H1 (cell line): ENCODE data around the gene USH1C. TPM values are rescaled to one million over a fixed set of nuclear protein-coding genes. Genes with fewer than 3 reads are reported as not detected.

ENCODE experiments used
- CTCF ChIA-PET: fragments of 300-600 bp; sonication (Branson Sonifier 250); formaldehyde crosslinking; loops from one replicate; lab custom pipeline; 2021; ENCODE audit not compliant: partially characterized antibody; lab: Charles Lee
- POLR2A ChIA-PET: fragments of 300-600 bp; sonication (Branson Sonifier 250); formaldehyde crosslinking; loops from one replicate; lab custom pipeline; 2021; ENCODE audit warnings: inconsistent platforms; ENCODE audit not compliant: partially characterized antibody; lab: Charles Lee
- DNase-seq, 2 experiments: peaks; one replicate each; pipeline versions ENCODE4 v3.0.0 to v3.0.0-alpha.2; 2010 to 2022; ENCODE audit warnings: low spot score in 2 of 2, low read depth in 1 of 2, mixed read lengths in 1 of 2
- FAIRE-seq: peaks from 2 replicates; lab custom pipeline; 2011; peaks lifted over from hg19 to GRCh38; lab: Jason Lieb, UNC
- H2AFZ ChIP-seq: 2 replicates; pipeline ENCODE4 v1.8.1; 2012; ENCODE audit warnings: low read length, inconsistent platforms
- H2AK5ac ChIP-seq: 2 replicates; pipeline ENCODE4 v1.6.1; 2013; ENCODE audit warnings: low read depth, low read length
- H2BK120ac ChIP-seq: replicated peaks from 2 replicates; pipeline ENCODE3; 2013; ENCODE audit warnings: low read depth, low read length, inconsistent platforms
- H2BK12ac ChIP-seq: 2 replicates; pipeline ENCODE4 v1.6.1; 2013; ENCODE audit warnings: low read depth, low read length
- H2BK15ac ChIP-seq: 2 replicates; pipeline ENCODE4 v1.6.1; 2013; ENCODE audit warnings: low read length
- H2BK20ac ChIP-seq: 2 replicates; pipeline ENCODE4 v1.6.1; 2013; ENCODE audit warnings: low read length
- H2BK5ac ChIP-seq: 2 replicates; pipeline ENCODE4 v1.6.1; 2013; ENCODE audit warnings: low read depth, low read length
- H3K14ac ChIP-seq: 2 replicates; pipeline ENCODE4 v1.6.1; 2013; ENCODE audit warnings: inconsistent platforms; ENCODE audit not compliant: insufficient read length
- H3K18ac ChIP-seq: 2 replicates; pipeline ENCODE4 v1.6.1; 2013; ENCODE audit warnings: low read length; ENCODE audit errors: extremely low read depth
- H3K23ac ChIP-seq: 2 replicates; pipeline ENCODE4 v1.6.1; 2013; ENCODE audit warnings: inconsistent platforms; ENCODE audit not compliant: insufficient read length
- H3K23me2 ChIP-seq: 2 replicates; pipeline ENCODE4 v1.6.1; 2013; ENCODE audit warnings: low read depth, low read length
- H3K27ac ChIP-seq: 2 replicates; pipeline ENCODE4 v1.6.1; 2011; ENCODE audit warnings: low read depth, low read length, inconsistent platforms
- H3K27me3 ChIP-seq, 4 experiments: replicated peaks in 1 of 4; 1 replicate in 1 of 4; 2 replicates in 3 of 4; pipeline versions ENCODE4 v1.6.1 to v1.8.1; 2011 to 2013; ENCODE audit warnings: low read length in 3 of 4, mild to moderate bottlenecking in 3 of 4, inconsistent platforms in 2 of 4, mixed read lengths in 2 of 4, moderate library complexity in 1 of 4; ENCODE audit not compliant: control insufficient read depth in 3 of 4, insufficient read depth in 3 of 4; ENCODE audit errors: extremely low read depth in 1 of 4
- H3K36me3 ChIP-seq, 4 experiments: 2 replicates each; pipeline versions ENCODE4 v1.6.1 to v1.8.1; 2011 to 2013; ENCODE audit warnings: mild to moderate bottlenecking in 4 of 4, low read length in 3 of 4, moderate library complexity in 2 of 4, control low read depth in 1 of 4, inconsistent platforms in 1 of 4; ENCODE audit not compliant: insufficient read depth in 4 of 4, control insufficient read depth in 2 of 4
- H3K4ac ChIP-seq: replicated peaks from 2 replicates; pipeline ENCODE3; 2013; ENCODE audit warnings: low read length, low read depth, mixed read lengths, inconsistent platforms; ENCODE audit not compliant: insufficient read length
- H3K4me1 ChIP-seq, 4 experiments: replicated peaks in 1 of 4; 1 replicate in 1 of 4; 2 replicates in 3 of 4; pipeline versions ENCODE4 v1.6.1 to v1.8.1; 2011 to 2013; ENCODE audit warnings: low read length in 3 of 4, inconsistent platforms in 2 of 4, mixed read lengths in 1 of 4; ENCODE audit not compliant: insufficient read depth in 4 of 4, control insufficient read depth in 3 of 4
- H3K4me2 ChIP-seq, 2 experiments: 2 replicates each; pipeline versions ENCODE4 v1.6.1 to v1.8.1; 2011 to 2013; ENCODE audit warnings: low read depth in 2 of 2, low read length in 2 of 2, control low read depth in 1 of 2, inconsistent platforms in 1 of 2, mild to moderate bottlenecking in 1 of 2; ENCODE audit not compliant: insufficient read depth in 1 of 2
- H3K4me3 ChIP-seq, 4 experiments: fragments of 200-600, 300-600 bp in 1 of 4; sonication (generic), shearing (Covaris generic), sonication (Bioruptor Twin) in 1 of 4; 2 replicates each; pipeline versions ENCODE4 v1.5.1 to v1.8.1; 2011 to 2016; ENCODE audit warnings: low read length in 4 of 4, low read depth in 3 of 4, control low read depth in 2 of 4, inconsistent platforms in 2 of 4, mild to moderate bottlenecking in 2 of 4, mixed read lengths in 1 of 4, moderate library complexity in 1 of 4; ENCODE audit not compliant: insufficient read depth in 2 of 4; ENCODE audit errors: extremely low read depth in 1 of 4
- H3K56ac ChIP-seq: replicated peaks from 2 replicates; pipeline ENCODE3; 2013; ENCODE audit warnings: low read depth, mild to moderate bottlenecking, mixed read lengths, low read length, inconsistent platforms; ENCODE audit not compliant: insufficient read length
- H3K79me1 ChIP-seq: 2 replicates; pipeline ENCODE4 v1.6.1; 2013; ENCODE audit warnings: low read depth, low read length, control low read depth
- H3K79me2 ChIP-seq, 2 experiments: 2 replicates each; pipeline versions ENCODE4 v1.6.1 to v1.8.1; 2012 to 2013; ENCODE audit warnings: low read length in 2 of 2, mild to moderate bottlenecking in 2 of 2, inconsistent platforms in 1 of 2; ENCODE audit not compliant: insufficient read depth in 2 of 2, control insufficient read depth in 1 of 2
- H3K9ac ChIP-seq, 4 experiments: replicated peaks in 1 of 4; 1 replicate in 1 of 4; 2 replicates in 3 of 4; pipeline versions ENCODE4 v1.6.1 to v1.8.1; 2011 to 2013; ENCODE audit warnings: low read depth in 3 of 4, low read length in 3 of 4, control low read depth in 2 of 4, mild to moderate bottlenecking in 2 of 4, moderate library complexity in 2 of 4, inconsistent platforms in 1 of 4; ENCODE audit errors: extremely low read depth in 1 of 4
- H3K9me3 ChIP-seq, 2 experiments: 2 replicates each; pipeline versions ENCODE4 v1.6.1 to v1.8.1; 2012 to 2013; ENCODE audit warnings: mild to moderate bottlenecking in 2 of 2, moderate library complexity in 2 of 2, control low read depth in 1 of 2, inconsistent platforms in 1 of 2, low read depth in 1 of 2, low read length in 1 of 2, mixed read lengths in 1 of 2; ENCODE audit not compliant: insufficient read depth in 2 of 2
- H4K20me1 ChIP-seq, 2 experiments: replicated peaks in 1 of 2; 2 replicates each; pipeline versions ENCODE3 to v1.8.1; 2011 to 2013; ENCODE audit warnings: inconsistent platforms in 2 of 2, low read length in 2 of 2, mild to moderate bottlenecking in 1 of 2; ENCODE audit not compliant: insufficient read depth in 2 of 2, control insufficient read depth in 1 of 2
- H4K5ac ChIP-seq: 2 replicates; pipeline ENCODE4 v1.6.1; 2013; ENCODE audit warnings: low read length, low read depth, mixed read lengths, inconsistent platforms; ENCODE audit not compliant: insufficient read length
- H4K8ac ChIP-seq: 2 replicates; pipeline ENCODE4 v1.8.0; 2013; ENCODE audit warnings: mild to moderate bottlenecking, moderate library complexity, low read length, inconsistent platforms; ENCODE audit not compliant: insufficient read depth; ENCODE audit errors: extremely low read depth
- H4K91ac ChIP-seq: replicated peaks from 2 replicates; pipeline ENCODE3; 2013; ENCODE audit warnings: low read length, mixed read lengths, inconsistent platforms; ENCODE audit not compliant: insufficient read length
- SP4 ChIP-seq: IDR thresholded peaks from 2 replicates; pipeline ENCODE4 v1.6.1; 2012; ENCODE audit warnings: low read length, inconsistent platforms
- WGBS, 2 experiments: shearing (Covaris generic) in 1 of 2; methylation state at CpG; one replicate each; pipeline versions ENCODE4 v1.1.6 to v1.1.7; 2013 to 2015; ENCODE audit warnings: low lambda C conversion rate in 2 of 2, mixed read lengths in 2 of 2, inconsistent platforms in 1 of 2, low coverage in 1 of 2, missing lambda C conversion rate in 1 of 2; ENCODE audit not compliant: insufficient replicate concordance in 2 of 2, insufficient coverage in 1 of 2, insufficient read length in 1 of 2; ENCODE audit errors: extremely low coverage in 1 of 2, missing lambda C conversion rate in 1 of 2; 5-methylcytosine and 5-hydroxymethylcytosine counted together
- polyA plus RNA-seq, 7 experiments: library from polyadenylated mRNA; depleted of rRNA in 3 of 7; stranded (reverse) in 5 of 7; unstranded in 2 of 7; fragments of >200 nt in 5 of 7; fragments of 200-250 nt in 2 of 7; gene quantifications; 1 replicate in 5 of 7; 2 replicates in 1 of 7; 4 replicates in 1 of 7; pipeline versions ENCODE4 v1.2.1 to v1.2.3, GENCODE V29; 2011 to 2013; ENCODE audit warnings: missing spikeins in 2 of 7, mixed read lengths in 2 of 7
- total RNA-seq: library from RNA; stranded (reverse); fragmentation: NEBNext Ultra II Directional; extraction: Animal tissue kit (Norgen Biotek cat#: 25700); gene quantifications from 2 replicates; pipeline ENCODE4 v1.2.1, GENCODE V29; 2021
- TF ChIP-seq, protein P1 (sequence below): IDR thresholded peaks from 2 replicates; pipeline ENCODE4 v1.6.1; 2012; ENCODE audit warnings: inconsistent platforms

The USH1C gene
- total and polyA plus RNA-seq, 2 of the 8 experiments (the other 6 are each of a cell fraction or from before 2014, with no cell fraction given) = 1.3 to 1.6 TPM

DNA sequence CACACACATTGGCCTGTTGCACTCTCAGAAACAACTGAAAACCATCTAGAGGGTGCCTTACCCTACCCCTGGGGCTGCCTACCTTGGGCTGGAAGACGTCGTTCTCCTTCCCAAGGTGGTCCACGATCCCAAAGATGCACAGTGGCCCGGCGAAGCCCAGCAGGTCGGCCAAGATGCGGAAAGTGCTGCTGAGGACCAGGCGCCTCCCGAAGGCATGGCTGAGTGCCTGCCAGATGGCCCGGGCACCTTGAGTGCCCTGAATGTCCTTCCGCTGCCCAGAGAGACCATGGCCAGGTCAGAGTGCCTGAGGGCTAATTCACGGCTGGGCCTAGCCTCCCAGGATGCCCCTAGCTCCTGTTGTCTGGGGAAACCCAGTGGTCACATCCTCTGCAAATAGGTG is 83.8 kb downstream of the USH1C start:
- no peaks in the 10 kb centered on the region for H3K23me2 ChIP-seq
- H3K4me2 ChIP-seq = no peak overlapping the region
- H3K56ac ChIP-seq = no peak overlapping the region
- H4K5ac ChIP-seq = no peak overlapping the region
- no peaks in the 10 kb centered on the region for H3K27me3 ChIP-seq
- no peak for FAIRE-seq
- H3K18ac ChIP-seq = no peak overlapping the region
- no peak overlapping the region for H2BK15ac ChIP-seq
- no peak overlapping the region for H2BK12ac ChIP-seq
- H3K79me1 ChIP-seq = no peaks in the 10 kb centered on the region
- H3K27ac ChIP-seq = no peak overlapping the region
- no peak overlapping the region for H2BK20ac ChIP-seq
- no peak overlapping the region for H4K91ac ChIP-seq
- H3K4me1 ChIP-seq = peaks cover 4 to 12% (median 9%) of the 10 kb centered on the region in 4 experiments; a peak in 6 of 7 replicates
- no peak overlapping the region for H2AK5ac ChIP-seq
- no peak overlapping the region for H2AFZ ChIP-seq
- no peak overlapping the region for H3K4me3 ChIP-seq
- no peaks in the 10 kb centered on the region for H3K36me3 ChIP-seq
- no peak overlapping the region for H4K8ac ChIP-seq
- H3K14ac ChIP-seq = no peak overlapping the region
- no peak overlapping the region for H3K23ac ChIP-seq
- no peak overlapping the region for H2BK5ac ChIP-seq
- no peaks in the 10 kb centered on the region for H3K79me2 ChIP-seq
- ChIA-PET POLR2A (interaction anchor here (1.3 to 1.5 kb wide), 2 partner anchors 9 to 17 kb away, joined by 3 read pairs; no protein-coding TSS in a partner anchor), CTCF (interaction anchor here (0.8 to 1.9 kb wide), 9 partner anchors 9 to 80 kb away, joined by 3 to 6 read pairs (median 3); no protein-coding TSS in a partner anchor)
- H2BK120ac ChIP-seq = no peak overlapping the region
- H3K4ac ChIP-seq = no peak overlapping the region
- peaks cover 2% of the 10 kb centered on the region in 2 experiments for H4K20me1 ChIP-seq
- 93% methylated on average over 12 of the region's 12 CpGs; no CpG with 5 or more reads in 1 of the 2 experiments for WGBS, 2 experiments
- no peak for DNase-seq
- no peaks in the 10 kb centered on the region; a peak in 1 of 4 replicates for H3K9me3 ChIP-seq
- H3K9ac ChIP-seq = no peak overlapping the region
- no peak for TF ChIP-seq SP4
- TF ChIP-seq, protein P1, sequence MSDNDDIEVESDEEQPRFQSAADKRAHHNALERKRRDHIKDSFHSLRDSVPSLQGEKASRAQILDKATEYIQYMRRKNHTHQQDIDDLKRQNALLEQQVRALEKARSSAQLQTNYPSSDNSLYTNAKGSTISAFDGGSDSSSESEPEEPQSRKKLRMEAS = no peak
